Measurements from ENCODE around the gene TNFAIP1.
A peak's percentile ranks its signal among the peaks of the same experiment; 100 is the strongest.
"Not testable (repeated sequence)": the region's sequence is repeated elsewhere in the genome, so short reads cannot be mapped to it uniquely, and the experiment has no call there.

The TNFAIP1 gene

DNA sequence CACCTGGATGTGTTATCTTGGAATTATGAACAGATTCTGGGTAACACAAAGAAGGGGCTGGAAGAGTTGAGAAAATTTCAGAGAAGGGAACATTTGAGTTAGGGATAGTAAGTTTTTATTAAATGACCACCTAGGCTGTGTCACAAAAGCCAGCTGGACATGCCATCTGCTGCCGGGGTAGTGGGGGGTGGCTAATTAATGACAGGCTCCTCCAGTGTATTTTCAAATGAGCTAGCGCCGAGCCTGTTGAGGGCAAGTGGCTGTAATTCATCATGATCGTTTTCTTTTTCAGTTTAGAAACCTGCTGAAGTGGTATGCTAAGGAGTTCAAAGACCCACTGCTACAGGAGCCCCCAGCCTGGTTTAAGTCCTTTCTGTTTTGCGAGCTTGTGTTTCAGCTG is 10.3 kb upstream of the TNFAIP1 start:
- no peak for DNase-seq

DNA sequence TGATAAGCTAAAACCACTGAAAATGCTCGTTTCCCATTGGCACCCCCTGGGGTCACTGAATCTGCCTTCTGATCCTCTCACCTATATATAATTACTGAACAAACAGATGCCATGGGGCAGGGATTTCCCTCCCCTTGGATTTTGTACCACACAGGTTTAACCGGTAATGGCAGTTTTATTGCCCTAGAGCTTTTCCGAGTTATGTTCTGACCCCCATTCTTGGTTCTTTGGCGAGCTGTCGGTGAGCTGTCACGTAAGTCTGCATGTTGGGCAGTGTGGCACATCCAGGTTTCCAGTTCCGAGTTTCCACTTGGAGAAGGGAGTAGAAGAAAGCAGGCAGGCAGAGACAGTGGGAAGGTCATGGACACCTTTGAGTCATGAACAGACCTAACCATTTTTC is 9.4 kb upstream of the TNFAIP1 start:
- no peak for DNase-seq

DNA sequence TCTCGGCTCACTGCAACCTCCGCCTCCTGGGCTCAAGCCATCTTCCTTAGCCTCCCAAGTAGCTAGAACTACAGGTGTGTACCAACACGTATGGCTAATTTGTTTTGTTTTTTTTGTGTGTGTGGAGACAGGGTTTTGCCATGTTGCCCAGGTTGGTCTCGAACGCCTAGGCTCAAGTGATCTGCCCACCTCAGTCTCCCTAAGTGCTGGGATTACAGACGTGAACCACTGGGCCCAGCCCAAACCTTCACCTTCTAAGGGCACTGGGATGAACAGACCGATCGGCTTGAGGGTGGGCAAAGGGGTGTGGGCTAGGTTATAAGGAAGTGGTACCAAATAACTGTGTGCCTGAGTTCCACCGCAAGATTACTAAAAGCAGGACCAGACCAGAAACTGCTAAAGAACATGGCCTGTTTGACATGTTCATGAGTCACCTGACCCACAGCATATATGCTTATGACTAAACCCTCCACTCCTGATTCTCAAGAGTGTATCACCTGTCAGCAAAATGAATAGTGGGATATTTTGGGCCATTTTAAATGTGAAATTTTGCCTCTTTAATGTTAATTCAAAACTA is 8.4 kb upstream of the TNFAIP1 start:
- DNase-seq: no peak

DNA sequence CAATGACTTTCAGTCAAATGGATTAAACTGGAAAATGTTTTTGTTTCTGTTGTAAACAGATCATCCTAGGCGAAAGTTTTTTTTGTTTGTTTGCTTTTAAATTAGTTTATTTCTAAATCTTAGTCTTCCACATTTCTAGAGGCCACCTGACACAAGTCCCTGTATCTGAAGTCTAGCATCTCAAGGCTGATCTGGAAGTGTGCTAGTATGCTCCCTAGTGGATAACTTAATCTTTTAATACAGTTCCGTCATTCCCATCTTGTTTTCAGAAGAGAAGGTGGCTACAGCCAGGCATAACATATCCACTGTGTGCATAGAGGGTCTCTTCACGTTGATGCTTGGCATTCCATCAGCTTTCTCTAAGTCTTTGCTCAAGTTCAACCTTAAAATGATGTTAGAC is 7.9 kb upstream of the TNFAIP1 start:
- DNase-seq: no peak

DNA sequence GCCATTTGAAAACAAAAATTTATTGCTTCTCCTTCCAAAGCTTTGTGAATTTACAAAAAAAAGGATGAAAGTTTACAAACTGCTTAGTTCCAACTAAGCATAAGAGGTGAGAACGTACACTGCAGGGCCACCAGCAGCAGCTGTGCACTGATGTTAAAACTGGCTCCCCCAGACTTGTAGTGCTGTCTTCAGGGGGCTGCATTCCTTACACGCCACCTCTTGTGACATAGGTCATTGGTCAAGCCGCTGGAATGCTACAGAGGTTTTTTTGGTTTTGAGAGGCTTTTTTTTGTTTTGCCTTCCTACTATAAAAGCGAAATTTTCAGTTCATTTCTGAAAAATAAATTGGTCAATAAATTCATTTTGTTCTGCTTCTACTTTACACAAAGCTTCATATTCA is 7.2 kb upstream of the TNFAIP1 start:
- DNase-seq: no peak

DNA sequence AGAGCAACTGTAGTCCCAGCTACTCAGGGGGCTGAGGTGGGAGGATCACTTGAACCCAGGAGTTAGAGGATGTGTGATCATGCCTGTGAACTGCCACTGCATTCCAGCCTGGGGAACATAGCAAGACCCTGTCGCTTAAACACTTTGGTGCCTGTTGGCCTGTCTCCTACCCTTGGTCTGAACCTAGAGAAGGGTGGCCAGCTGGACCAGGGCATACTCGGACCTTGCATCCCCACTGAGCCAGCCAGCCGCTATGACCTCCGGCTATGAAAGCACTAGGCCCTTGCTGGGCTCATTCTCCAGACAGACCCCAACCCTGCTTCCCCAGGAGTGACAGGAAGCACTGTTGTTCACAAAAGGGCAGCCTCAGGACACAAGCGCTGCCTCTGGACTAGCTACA is 4.9 kb upstream of the TNFAIP1 start:
- DNase-seq: no peak

DNA sequence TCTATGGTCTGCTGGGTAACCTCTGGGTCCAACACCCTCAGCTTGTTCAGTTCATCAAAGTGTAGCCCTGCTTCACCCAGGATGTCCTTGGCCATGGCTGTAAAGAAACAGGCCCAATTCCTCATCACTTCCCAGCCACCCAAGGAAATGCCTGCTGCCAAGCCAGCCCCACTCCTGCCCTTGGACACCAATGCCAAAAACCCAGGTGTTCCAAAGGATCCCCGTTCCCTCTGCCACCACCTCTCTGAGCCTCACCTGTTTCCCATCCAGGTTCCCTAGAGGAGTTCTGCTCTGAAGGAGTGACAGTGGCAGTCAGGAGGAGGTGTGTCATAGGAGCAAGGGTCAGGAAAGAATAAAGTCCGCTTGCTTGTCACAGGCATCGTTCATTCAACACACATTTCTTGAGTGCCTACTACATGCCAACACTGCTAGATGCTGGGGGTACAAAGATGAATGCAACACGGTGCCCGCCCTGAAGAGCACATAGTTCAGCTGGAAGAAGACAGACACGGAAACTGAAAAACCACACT is 3.6 kb upstream of the TNFAIP1 start:
- DNase-seq: no peak

DNA sequence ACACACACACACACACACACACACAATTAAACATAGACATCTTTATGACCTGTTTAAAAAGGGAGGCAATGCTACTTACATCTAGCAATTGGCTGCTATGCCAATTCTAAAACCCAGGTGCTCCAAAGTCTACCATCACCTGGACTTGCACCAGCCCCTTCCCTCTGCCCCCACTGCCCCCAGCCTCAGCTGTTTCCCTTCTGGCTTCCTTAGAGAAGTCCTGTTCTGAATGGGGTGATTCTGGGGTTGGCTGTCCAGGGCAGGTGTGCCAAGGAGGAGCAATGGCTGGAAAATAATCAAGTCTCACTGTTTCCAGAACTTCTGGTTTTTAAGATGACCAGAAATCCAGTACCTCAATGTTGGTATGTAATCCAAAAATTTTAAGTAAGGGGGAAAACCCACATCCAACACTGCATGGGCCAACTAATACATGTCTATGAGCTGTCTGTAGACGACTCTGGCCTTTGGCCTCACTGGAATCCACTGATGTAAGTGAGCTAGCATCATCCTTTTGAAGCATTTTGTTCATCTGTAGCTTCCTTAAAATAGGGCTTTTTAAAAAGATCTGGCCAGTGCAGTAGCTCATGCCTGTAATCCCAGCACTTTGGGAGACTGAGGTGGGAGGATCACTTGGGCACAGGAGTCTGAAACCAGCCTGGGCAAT is 2.3 kb upstream of the TNFAIP1 start:
- no peak for DNase-seq

DNA sequence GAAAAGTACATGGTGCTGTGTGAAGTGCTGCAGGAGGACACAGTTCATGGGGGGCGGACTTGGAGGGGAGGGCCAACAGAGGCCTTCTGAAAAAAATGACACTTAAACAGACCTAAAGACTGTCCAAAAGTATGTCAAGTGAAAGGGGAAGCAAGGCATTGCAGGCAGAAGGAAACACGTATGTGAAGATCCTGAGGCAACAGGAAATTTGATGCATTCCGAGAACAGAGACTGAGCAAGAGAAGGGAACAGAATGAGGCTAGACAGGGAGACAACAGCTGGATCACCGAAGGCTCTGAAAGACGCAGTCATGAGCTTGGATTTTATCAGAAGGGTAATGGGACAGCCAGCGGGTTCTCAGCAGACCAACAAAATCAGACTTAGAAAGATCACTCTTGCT is 1.4 kb upstream of the TNFAIP1 start:
- DNase-seq: no peak

DNA sequence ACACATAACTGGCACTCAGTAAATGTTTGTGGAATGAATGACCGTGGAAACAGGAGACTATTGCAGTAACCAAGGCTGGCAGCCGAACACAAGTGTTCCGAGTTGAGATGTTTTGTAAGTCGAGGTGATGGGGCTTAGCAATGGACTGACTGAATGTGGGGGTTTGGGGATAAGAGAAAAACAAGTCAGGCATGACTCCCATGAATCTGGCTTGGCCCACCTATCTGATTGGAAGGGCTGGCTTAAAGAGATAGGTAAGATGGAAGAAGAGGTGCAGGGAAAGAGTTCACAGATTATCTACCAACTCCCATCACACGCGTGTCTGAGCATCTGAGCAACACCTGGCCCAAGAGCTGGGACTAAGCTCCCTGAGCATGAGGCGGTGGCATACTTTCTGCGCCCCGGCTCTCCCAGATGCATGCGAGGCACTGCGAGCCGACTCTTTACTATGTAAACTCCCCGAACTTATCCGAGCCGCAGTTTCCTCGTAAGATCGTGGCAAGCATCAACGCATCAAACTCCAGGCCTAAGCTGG is 828 bp upstream of the TNFAIP1 start:
- DNase-seq: no peak

DNA sequence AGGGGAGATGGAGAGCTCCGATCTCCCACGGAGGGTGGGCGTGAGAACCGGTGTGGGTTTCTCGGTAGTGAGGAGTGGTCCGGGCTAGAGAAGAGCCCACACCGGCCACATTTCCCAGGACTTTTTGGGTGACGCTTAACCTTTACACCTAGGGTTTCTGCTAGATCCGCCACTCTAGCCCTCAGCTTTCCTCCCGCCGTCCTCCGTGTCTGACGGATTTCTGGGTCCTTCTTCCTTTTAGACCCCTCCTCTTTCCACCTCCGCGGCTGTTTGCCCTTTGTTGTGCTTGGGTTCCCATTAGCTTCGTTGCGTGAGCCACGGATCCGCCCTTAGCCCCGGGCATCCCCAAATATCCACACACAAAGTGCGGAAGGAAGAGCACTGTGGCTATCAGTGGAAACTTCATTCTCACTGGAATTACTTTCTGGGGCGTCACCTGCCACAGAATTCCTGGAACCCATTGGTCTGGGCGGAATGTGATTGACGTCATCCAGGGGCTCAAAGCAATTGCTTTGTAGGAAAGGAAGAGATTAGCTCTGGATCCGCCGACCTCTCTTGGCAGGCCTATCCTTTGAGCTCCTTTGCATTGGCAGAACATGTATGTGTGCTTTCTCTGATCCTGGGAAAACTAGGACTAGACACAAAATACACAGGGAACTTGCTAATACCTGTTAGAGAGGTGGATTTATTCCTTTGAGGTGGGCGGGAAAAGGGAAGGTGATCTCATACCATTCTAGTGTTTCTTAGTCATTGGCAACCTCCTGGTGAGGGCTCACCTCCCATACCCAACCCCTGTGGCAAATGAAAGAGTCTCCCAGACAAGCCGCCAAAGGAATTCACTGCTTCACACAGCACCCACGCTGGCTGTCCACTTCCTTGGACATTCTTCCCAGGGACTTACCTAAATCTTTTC is 654 bp downstream of the TNFAIP1 start:
- DNase-seq: peak; percentile 10

DNA sequence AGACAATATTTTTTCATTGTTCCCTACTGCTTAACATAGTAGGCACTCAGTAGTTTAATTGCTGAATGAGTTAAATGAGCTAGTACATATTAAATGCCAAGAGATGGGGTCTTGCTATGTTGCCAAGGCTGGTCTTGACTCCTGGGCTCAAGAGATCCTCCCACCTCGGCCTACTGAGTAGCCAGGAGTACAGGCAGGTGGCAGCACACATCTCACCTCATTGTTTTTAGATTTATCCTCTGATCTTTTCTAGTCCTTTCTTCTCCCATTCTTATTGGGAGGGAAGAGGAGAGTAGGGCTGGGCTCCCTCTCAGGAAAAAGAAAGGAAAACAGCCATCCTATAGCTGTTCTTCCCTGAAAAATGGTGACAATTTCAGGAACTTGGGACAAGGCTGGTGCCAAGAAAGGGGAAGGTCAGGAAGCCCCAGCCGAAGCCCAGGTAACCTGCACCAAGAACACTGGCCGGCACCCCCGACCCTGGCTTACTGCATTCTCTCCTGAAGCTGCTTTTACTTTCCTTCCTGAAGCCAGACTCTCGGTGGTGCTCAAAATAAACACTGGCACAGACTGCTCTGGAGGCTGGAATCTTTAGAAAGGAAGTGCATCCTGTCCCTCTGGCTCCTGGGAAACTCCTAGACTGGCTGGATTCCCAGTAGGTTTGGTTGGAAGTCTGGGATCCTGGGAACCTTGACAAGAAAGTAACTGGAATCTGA is 2.7 kb downstream of the TNFAIP1 start:
- DNase-seq: no peak

DNA sequence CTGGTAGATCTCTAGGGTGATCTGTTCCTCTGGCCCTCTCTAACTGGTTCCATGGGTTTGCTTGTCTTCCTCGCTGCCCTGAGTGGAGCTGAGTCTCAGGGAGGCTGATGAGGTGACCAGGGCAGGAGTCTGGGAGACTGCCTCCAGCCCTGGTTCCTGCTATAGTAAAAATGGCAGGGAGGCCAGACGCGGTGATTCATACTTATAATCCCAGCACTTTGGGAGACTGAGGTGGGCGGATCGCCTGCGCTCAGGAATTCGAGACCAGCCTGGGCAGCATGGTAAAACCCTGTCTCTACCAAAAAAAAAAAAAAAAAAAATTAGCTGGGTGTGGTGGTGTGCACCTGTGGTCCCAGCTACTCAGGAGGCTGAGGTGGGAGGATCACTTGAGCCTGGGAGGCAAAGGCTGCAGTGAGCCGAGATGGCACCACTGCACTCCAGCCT is 3.2 kb downstream of the TNFAIP1 start:
- DNase-seq: not testable (repeated sequence)

DNA sequence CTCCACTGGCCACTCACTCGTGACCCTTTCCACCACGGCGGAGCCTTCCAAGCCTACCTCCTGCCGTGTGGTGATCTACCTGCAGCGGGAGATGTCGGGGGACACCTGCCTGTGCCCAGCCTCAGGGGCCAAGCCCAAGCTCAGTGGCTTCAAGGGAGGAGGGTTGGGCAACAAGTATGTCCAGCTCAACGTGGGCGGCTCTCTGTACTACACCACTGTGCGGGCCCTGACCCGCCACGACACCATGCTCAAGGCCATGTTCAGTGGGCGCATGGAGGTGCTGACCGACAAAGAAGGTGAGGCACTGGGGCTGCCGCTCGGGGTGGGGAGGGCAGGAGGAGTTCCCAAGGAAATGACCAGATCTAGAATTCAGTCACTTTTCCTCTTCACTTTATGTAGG is 3.9 kb downstream of the TNFAIP1 start:
- DNase-seq: no peak

DNA sequence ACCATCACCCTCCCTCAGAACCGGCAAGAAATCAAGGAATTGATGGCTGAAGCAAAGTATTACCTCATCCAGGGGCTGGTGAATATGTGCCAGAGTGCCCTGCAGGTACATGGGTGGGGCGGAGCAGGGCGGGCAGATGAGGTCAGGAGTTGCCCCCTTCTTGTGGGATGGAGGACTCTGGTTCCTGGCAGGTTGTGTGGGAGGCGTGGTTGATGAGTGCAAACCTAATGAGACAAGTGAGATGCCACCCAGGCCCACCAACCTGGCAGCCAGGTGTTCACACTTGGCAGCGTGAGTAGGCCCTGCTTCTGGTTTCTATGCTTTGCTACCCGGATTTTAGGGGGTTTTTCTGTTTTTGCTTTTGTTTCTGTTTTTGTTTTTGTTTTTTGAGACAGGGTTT is 4.8 kb downstream of the TNFAIP1 start:
- DNase-seq: no peak

DNA sequence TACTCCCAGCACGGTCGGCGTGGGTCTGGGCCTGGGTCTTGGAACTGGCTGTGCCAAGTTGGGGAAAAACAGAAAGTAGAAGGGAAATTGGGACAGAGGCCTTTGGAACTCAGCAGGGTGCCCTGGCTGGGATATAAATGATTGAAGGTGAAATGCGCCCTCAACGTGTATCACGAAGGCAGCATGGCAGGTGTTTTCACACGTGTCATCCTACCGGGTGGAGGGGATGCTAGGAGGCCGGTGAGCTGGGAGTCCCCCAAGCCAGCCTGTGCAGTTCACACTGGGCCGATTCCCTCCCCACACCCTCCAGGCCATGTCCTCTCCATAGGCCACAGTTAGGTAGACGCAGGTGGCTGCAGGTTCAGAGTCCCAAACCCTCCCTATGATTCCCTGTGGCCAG is 6.0 kb downstream of the TNFAIP1 start:
- no peak for DNase-seq

DNA sequence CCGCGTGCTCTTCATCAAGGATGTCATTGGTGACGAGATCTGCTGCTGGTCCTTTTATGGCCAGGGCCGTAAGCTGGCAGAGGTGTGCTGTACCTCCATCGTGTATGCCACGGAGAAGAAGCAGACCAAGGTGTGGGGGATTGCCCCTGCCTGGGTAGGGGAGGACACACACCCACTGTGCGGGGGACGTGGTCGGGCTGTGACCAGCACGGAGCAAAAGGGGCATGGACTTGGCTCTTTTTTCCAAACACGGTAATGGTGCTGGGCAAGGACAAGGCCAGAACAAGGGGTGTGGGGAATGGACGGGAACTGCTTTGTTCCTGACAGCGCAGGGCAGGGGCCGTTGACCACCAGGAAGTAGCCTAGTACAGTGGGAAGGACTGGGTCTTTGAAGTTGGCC is 6.8 kb downstream of the TNFAIP1 start:
- DNase-seq: no peak

DNA sequence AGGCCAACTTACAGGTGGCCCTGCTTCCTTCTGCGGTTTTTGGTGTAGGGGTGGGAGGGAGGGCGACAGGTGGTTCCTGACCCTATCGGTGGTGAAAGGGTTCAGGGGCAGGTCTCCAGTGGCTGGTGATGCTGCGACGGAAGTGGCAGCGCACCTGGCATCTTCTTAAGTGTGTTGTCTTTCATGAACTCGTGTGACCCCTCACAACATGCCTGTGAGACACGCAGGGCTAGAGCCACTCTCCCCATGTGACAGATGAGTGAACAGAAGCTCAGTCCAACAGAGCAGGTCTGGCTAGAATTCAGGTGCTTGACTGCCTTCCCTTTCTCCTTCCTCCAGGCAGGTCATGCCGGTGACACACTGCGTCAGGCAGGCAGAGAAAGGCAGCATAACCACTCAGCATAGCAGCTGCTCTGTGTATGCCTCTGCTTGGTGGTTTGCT is 8.0 kb downstream of the TNFAIP1 start:
- DNase-seq: no peak

DNA sequence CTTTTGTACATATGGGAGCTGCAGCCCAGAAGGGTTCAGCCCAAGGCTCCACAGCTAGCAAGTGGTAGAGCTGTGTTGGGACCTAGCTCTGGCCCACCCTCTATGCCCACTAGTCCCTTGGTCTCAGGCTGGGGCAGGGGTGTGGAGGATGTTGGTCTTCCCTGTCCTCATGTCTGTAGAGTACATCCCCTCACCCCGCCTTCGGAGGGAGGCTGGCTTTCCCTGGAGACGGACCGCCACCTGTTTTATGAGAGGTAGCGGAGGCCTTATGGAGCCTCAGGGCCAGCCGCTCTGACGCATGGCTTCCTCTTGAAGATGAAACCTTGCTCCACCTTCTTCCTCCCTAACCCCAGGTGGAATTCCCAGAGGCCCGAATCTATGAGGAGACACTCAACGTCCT is 8.4 kb downstream of the TNFAIP1 start:
- DNase-seq: no peak

DNA sequence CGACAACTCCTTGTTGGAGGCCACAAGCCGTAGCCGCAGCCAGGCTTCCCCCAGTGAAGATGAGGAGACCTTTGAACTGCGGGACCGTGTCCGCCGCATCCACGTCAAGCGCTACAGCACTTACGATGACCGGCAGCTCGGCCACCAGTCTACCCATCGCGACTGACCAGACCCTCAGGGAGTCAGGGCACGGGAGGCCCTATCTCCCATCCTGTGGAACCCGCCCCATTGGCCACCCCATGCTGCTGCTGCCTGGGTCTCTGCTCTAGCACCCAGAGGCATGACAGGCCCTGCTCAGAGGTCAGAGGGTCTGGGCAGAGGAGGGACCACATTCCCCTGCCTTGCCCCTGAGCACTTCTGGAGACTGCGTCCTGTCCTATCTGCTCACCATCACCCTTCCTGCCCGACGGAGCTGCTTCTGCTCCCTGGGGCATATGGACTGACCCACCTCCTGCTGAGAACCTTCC is 8.9 kb downstream of the TNFAIP1 start:
- DNase-seq: no peak

DNA sequence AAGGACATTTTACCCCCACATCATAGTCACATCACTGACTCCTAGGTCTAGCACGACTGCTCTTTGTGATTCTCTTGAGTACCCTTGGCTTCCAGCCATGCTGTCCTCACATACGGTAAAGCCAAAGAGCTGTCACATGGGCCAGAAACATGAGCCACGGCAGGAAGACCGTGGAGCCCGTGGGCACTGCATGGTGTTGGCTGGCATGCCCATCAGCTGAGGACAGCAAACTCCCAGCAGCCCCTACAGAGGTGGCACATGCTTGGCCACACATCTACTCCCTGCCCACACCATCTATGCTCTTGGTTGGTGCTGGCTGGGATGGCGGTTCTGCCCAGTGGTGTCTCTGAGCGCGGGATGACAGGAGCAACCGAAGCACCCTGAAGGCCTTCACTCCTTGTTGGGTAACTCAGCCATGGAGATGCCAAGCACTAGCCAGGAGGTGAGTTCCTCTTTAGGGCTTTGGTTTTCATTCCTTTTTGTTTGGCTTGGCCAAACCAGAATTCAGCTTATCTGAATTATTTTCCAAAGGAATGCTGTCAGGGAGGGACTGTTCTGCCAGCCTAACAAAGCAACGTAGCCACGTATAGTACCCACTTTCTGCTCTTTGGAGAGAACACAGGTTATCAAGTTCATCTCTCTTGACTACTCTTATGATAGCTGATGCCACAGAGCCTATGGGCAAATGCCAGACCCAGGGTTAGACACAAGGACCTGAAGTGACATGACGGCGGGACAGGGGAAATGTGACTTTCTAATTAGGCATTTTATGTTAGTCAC is 10.0 kb downstream of the TNFAIP1 start:
- DNase-seq: no peak

DNA sequence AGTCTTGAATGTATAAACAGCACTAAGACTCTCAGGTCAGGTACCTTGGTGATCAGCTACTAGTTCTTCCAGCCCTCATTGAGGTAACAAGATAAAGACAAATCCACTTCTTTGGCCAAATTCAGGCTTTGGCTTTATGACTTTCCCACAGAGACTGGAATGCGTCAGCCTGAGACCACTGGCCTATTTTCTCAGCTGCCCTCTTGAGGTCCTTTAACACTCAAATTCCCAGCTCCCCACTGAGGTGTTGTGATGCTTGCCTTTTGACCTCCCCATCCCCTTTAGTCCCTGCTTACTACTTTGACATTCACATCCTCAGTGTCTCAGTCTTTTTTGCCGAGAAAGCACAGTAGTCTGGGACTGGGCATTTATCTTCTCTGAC is 10.6 kb downstream of the TNFAIP1 start:
- DNase-seq: no peak

Data from activated CD4-positive, alpha-beta T cell treated with anti-CD3 and anti-CD28 coated beads, Interleukin-2, amount 50 U/mL, for 1 hour (primary cell).